HG03060 (cell line): Measurements from ENCODE around the gene YOD1.

Experiments
- ATAC-seq: cut with Tn5 transposase; IDR thresholded peaks from one replicate; pipeline ENCODE4 v1.9.1; 2021; ENCODE audit warnings: low read depth, moderate number of reproducible peaks; ENCODE audit not compliant: unreplicated experiment

The YOD1 gene

DNA sequence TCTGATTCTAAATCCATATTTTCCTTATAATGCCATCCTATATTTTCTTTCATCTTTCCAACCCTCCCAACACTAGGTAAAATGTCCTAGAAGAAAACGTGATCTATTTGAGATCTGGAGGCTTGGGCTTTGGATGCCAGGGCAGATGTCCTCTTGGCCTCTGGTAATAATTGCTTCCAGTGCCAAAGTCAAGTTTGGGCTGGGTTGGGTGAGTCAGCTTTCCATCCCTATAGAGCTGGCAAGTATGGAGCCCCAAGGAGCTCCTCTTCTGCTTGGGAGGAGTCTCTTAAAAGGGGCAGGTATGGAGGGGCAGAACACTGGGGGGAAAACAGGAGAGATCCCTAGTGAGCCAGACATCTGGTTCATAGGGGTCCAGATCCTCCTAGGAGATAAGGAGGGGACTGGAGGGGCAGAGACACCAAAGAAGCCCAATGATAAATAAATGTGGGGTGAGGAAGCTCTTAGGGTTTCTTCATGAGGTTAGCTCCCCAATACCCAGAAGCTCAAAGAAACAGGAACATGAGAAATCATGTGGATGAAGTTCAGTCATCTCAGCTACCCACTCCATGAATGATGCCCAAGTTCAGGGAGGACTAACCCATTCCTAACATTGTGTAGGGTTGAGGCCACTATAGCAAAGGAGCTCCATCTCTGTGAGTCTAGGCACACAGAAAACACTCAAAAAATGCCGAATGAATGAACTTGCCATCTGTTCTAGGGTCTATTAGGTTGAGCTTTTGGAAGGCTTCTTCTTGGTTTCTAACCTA is 21.9 kb downstream of the YOD1 start:
- no peak for ATAC-seq

DNA sequence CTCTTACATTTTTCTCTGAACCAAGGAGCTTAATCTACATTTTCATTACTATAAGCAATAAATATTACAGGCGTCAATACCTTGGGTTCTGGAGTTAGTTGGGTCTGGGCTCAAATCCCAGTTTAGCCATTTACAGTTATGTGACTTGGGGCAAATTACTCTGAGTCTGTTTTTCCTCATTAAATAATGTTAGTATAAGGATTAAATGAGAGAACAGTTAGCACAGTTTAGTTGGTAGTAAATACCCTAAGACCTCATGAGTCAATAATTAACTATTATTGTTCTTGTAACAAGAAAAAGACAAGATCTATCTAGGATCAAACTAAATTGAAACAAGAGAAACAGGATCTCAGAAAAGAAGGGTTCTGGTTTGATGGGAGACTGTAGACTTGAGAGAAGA is 23.1 kb downstream of the YOD1 start:
- no peak for ATAC-seq

DNA sequence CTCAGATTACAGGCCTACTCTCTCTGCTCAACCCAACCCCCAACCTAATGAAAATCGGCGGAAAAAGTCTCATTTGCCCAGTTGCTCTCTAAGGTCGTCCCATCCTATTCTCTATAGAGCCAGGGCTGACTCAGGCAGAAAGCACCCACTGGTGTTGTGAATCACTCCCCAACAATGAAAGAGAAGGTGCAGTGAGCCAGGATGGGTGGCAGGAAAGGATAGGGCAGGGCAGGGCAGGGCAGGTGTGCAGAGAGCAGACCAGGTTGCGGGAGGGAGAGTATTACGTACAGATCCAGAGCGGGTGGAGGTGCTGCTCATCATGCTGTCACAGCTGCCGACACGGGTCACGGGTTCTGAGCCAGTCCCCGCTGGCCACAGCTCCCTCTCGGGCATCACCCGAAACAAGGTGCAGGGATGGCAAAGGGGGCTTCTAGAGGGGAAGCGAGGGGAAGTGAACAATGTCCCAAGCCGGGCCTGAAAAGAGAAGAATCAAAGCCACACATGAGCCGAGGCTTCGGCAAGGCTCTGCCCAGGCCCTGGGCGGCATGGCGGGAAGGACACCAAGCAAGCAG is 23.7 kb downstream of the YOD1 start:
- no peak for ATAC-seq

DNA sequence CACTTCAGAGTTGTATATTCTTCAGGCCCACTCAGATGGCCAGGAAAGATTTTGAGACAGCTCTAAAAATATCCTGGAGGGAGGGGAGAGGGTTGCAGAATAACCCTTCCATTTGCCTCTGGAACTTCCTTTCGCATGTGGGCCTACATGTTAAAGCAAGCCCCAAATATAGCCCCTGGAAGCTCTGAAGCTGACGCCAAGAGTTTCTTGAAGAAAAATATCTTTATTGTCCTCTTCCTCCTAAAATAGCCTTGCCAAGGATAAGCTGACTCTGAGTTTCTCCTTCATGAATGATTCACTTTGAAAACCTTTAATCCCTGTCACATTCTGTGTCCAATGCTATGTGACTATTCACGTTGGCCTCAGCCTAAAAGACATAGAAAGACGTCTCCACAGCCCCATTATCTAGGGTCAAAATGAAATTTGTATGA is 24.9 kb downstream of the YOD1 start:
- no peak for ATAC-seq

DNA sequence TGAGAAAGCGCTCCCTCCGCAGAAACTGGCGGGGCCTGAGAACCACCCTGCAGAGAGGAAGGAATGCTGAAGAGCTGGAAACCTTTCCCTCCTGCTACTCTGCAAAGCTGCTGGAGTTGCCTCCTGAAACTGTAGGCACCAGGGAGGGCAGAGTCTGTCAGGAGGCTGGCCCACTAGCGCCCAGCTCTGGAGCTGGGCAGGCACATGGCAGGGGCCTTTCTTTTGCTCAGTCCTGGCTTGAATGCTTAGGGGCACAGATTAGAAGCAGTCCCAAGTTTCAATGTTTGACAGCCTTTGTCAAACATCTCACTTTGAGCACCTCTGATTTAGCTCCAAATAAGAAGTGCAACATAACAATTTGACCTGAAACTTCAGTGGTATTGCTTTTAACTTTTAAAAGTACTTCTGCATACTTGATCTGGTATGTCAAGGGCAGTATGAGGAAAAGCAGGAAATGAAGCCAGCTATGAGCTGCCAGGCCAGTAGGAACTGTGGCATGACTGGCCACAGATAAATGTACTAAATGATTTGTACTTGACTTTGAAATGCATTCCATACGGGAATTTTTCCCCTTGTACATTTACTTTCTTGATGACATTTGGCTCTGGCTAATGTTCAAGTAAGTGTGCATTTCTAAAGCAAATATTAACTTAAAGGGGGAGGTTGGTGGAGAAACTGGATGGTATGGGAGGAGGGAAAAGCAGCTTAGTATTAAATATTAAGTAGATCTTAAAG is 25.7 kb downstream of the YOD1 start:
- ATAC-seq = no peak

DNA sequence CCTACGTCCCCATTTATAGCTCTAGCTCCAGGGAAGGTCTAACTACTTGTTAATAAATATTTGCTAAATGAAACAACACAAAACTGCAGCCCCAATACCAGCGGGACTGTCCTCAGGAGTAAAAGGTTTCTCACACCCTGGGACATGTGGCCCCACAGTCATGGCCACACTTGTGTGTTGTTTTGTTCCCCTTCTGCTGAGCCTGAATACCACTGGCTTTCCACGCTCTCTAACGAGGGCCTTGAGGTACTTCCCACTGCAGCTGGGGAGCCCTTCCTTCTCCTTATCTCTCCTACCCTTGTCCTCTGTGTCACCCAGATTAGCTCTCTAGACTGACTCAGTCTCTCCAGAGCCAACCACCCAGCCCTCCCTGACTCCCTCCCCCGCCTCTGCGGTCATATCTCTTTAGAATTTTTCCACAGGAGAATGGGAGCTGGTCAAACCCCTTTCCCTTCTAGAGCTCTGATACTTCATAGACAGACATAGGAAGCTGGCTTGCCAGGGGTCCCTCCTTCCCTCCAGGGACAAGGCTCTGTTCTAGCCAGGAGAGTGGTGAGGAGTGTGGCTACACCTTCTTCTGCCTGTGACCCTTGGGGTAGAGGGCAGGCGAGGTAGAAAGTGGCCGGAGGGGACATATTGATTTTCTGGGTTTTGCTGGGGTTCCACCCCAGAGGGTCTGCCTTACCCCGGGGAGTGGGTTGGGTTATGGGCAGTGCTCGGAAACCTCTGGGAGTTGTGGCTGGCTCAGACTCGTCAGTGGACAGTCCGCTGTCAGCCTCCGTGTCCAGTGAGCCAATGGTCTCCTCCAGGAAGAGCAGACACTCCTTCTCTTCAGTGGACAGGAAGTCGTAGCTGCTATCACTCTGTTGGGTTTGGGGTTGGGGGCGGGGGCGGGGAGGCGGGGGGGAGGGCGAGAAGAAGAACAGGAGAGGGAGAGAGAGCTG is 26.5 kb downstream of the YOD1 start:
- ATAC-seq = no peak

DNA sequence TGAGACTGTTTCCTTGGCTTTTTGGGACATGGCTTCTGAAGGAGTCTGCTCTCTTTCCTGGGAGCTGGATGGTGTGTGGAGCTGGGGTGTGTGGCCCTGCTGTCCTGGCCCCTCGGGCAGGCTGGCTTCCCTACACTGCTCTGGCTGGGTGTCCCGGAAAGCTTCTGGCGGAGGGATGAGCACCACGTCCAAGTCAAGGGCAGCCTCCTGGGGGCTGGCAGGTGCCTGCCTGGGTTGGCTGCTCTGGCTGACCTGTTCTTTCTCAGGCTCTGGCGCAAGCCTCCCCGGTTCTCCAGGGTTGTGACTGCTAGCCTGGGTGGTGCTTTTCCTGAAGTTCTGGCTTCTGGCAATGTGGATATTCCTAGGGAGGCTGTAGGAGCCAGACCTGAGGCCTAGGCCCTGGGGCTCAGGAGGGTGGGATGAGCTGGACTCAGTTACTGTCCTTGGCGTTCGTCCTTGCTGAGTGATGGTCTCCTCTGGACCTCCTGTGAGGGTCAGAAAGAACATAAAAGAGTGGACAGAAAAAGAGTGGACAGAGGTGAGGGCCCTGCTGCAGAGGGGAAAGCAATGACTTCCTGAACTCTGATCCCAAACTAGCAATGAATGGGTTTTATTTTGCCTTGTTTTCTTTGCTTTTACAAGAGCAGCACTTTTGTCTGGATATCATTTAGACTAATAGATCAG is 27.9 kb downstream of the YOD1 start:
- no peak for ATAC-seq

DNA sequence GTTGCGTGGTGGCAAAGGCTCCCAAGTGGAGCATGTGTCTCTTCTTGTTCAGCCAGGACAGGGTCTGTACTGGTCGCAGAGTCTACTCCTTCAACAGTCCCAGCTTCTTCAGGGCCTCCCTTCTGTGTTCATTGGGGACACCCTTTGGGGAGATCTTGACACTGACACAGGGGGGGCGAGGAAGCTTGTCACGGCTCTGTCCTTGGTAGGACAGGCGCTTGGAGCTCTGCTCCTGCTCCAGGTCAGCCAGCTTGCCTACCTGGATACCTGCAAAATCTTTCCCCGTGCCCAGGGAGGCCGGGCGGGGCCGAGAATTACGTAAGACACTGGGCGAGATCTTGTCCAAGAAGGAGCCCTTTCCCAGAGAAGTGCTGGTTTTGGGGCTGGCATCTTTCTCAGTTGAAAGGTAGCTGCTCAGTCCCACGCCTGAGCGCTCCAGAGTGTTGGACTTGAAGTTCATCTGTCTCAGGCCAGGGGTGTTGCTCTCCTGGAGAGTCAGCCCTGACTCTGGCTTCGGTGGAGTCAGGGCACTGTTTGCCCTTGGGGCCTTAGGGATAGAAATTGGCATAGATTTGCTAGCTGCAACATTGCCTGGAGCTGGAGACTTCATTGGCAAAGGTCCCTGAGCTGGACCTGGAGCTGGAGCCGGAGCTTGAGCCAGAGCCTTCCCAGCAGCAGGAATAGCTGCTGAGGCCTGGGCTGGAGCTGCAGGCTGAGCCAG is 29.0 kb downstream of the YOD1 start:
- no peak for ATAC-seq

DNA sequence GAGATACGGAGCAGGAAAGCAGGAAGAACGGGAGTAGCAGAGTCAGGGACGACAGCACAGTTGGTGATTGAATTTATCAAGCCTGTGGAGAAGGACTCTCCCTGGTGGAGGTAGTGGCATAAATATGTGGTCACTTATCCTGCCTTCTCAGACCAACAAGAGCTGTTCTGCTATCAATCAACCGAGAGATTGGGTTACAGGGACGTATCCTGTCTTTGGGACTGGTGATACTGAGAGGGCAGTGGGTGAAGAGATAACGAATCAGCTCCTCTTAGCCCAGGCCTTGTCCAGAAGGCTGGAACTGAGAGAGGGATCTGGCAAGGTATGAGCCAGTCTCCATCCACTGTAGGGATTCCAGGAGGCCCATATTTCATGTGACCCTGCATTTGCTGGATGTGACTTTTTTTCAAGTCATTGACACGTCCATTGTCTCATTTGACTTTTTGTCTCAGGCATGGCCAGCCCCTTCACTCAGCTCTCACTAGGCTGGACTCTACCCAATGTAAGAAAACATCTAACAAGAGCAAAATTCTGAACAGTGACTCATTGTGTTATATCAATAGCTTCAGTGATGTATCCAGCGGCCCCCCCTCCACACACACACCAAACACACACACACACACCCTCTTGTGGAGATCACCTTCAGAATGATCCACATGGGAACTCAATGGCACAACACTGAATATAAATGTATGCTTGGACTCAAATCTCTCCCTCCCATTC is 29.7 kb downstream of the YOD1 start:
- no peak for ATAC-seq

DNA sequence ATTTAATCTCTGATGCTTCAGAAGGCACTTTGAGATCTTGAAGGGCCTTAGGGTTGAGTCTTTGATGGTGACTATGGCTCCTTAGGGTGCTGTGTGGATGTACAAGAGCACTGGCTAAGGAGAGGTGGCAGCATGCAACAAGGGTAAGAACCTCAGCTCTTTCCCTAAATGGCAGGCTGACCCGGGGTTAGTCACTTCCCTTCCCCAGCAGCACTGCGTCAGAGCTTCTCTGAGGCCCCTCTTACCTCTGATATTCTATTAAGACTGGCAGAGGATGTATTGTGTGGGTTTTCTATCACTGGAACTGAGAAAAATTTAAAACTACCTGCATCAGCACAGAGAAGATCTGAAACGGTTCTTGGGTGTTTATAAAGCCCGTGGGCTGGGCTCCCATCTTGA is 30.3 kb downstream of the YOD1 start:
- ATAC-seq = no peak

DNA sequence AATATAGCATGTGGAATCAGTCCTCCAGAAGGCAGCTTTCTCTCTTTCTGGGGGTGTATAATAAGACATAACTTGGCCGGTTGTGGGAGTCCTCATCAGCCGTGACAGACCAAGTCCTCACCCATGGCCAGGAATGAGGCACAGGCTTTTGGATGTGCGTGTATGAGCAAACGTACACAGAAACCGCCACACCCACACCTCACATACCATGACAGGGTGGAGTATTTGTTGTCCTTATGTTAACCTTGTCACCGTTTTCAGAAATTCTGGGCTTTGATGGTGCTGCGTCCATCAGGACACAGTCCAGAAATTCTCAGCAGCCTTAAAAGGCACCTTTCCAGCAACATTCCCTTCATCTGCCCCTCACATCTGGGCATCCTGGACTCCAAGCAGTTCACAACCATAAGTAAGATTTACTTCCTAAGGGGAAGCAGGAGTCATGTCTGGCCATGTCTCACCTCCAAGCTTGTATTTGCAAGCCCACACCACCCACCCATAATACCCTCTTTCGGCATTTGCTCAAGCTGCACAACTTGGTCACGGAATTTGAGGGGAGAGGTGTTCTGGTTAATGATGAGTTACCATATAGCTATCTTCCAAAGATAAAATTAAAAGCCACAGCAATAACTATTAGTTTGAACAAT is 30.8 kb downstream of the YOD1 start:
- ATAC-seq = no peak

DNA sequence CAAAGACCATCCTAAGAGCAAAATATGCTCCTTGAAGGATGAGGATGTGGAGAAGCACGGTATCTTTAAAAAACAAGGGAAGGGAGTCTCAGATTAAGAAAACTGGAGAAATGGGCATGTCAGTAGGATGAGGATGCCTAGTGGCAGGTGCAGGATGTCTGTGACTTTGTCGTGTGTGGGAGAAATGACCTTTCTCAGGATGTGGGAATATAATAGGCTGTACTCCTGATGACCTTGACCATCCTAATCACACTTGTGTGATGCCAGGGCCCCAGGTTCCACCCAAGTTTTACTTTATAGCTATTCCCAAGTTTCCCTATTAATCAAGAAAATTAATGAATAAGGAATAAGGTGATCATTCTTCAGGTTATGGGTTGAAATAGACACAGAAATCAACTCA is 31.3 kb downstream of the YOD1 start:
- no peak for ATAC-seq

DNA sequence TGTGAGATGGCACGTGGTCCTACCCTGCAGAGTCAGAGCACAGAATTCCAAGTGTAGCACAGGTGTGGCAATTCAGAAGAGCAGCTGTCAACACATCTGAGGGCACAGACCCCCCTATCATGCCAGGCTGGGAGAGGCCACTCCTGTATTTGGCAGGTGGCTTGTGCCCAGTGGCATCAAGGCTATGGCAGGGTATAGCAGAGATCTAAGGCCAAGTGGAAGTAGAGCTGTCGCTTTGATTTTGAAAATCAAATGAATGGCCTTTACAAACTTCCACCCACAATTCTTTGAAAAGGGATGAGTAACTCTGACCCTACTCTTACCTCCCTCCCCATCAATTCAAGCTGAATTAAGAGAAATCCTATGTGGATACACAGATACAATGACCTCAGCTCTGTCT is 31.8 kb downstream of the YOD1 start:
- no peak for ATAC-seq

DNA sequence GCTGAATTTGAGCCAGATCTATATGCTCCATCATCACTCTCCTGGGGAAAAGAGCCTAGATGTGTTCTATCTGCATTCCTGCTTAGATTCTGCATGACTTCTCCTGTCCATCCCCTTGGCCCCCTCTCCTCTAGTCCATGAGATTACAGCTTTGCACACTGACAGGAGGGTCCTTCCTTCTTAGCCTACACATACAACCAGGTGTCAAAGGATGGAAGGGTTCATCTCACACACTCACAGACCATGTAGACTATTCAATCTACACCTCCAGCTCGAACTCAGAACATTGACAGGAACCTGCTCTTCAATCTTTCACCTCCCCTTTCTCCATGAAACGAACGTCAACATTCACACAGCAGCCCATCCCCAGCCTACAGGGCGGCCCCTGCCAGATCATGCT is 32.3 kb downstream of the YOD1 start:
- no peak for ATAC-seq

DNA sequence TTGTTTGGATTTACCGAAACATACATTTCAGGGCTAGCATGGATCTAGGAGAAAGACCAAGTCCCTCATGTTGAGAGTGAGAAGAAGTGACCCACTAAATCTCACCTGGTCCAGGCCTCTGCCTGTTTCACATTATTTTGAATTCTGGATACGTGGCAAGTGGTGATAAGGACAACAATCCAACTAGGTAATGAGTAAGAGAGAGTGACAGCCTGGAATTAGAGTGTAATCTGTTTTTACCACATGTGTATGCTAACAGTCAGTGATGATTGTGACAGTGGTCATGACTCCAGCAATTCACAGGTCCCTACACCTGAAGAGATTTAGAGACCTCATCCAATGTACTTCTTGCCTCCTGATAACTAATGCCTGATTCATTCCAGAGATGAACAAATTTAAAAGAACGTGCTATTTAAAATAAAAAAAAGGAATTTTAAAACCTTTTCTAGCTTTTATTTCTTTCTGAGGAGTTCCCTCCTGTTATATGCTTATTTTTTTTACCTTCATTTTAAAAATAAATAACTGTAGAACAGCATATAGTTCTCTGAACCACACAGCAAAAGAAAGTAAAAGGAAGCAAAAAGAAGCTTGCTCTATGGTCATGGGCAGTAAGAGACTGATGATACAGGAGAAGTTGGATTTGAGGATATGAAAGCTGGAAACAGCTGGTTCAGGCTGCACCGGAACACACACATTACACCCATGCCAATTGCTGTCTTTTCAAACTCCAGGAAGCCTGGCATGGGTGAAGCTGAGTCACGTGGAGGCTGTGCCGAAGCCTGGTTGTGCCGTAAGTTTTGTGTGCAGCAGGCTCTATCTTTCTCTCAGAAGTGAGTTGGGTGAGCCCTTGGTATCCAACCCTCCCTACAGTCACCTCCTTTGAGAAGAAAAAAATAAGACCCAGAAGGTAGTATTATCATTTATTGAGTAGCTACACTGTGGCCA is 33.1 kb downstream of the YOD1 start:
- ATAC-seq = no peak

DNA sequence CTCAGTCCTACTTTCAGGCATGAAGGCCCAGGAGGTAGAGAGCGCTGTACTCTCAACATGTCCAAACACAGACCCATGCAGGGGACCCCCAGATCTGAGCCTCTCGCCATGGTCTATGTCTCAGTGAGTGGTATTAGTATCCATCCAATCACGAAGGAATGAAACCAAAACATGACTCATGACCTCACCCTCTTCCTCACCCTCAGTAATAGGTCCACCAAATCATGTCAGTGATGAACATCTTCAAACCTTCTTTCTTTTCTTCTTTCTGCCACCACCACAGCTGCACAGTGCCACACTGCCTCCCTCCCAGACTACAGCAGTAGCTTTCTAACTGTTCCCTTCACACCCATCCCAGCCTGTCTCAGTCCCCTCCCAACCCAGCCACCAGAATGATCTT is 35.2 kb downstream of the YOD1 start:
- ATAC-seq = no peak

DNA sequence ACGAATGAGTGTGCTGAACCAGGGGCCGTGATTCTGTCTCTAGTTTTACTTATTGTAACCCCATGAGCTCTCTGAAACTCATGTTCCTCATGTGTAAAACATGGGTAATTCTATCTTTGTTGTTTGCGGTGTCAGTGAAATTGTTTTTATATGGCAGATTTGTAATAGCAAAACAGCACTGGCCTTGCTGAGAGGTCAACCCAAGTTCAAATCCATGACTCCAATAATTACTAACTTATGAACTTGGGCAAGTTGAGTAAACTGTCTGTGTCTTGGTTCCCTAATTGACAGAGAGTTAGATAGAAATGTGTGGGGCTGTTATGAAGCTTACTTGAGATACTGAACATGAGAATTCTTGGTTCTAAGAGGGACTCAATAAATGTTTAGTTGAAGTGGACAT is 36.3 kb downstream of the YOD1 start:
- ATAC-seq = no peak
